Skeletal muscle satellite cell (primary cell): ENCODE data around the gene POU6F2.

Experiments
- H3K27me3 ChIP-seq: 2 replicates; pipeline ENCODE4 v1.7.0; 2013; ENCODE audit warnings: low read length; ENCODE audit not compliant: control insufficient read depth, insufficient read depth
- H3K36me3 ChIP-seq: 2 replicates; pipeline ENCODE4 v1.7.0; 2013; ENCODE audit warnings: mild to moderate bottlenecking, control low read depth, low read length; ENCODE audit not compliant: insufficient read depth
- H3K4me1 ChIP-seq: 2 replicates; pipeline ENCODE4 v1.7.0; 2013; ENCODE audit warnings: low read length; ENCODE audit not compliant: control insufficient read depth, insufficient read depth
- H3K4me2 ChIP-seq: 2 replicates; pipeline ENCODE4 v1.7.0; 2013; ENCODE audit warnings: mild to moderate bottlenecking, low read length
- H3K4me3 ChIP-seq: 2 replicates; pipeline ENCODE4 v1.7.0; 2013; ENCODE audit warnings: low read length
- H3K9ac ChIP-seq: 2 replicates; pipeline ENCODE4 v1.7.0; 2013; ENCODE audit warnings: mild to moderate bottlenecking, low read depth, low read length, moderate library complexity
- H3K9me3 ChIP-seq: replicated peaks from 2 replicates; pipeline ENCODE4 v1.7.0; 2013; ENCODE audit warnings: mild to moderate bottlenecking, control low read depth, low read length

POU6F2 gene

GRCh38 chr7:39463252-39463651 is 485.5 kb downstream of the POU6F2 start:
- Histone ChIP-seq H3K36me3 (no peaks in the 10 kb centered on the region), H3K4me3 (no peak overlapping the region), H3K27me3 (peaks cover 11% of the 10 kb centered on the region), H3K9me3 (no peaks in the 10 kb centered on the region), H3K9ac (no peak overlapping the region), H3K4me2 (no peak overlapping the region), H3K4me1 (peaks cover 7% of the 10 kb centered on the region)

- H3K36me3 ChIP-seq = no peaks in the 10 kb centered on the region
- H3K4me2 ChIP-seq = peak overlapping the region; percentile 37
- H3K4me1 ChIP-seq = peaks cover 3% of the 10 kb centered on the region
- H3K9me3 ChIP-seq = no peaks in the 10 kb centered on the region
- H3K9ac ChIP-seq = no peak overlapping the region
- peaks cover 11% of the 10 kb centered on the region for H3K27me3 ChIP-seq
- no peak overlapping the region for H3K4me3 ChIP-seq
These were observed 486.8 kb downstream of the POU6F2 start for GRCh38 chr7:39464350-39465054.

- Histone ChIP-seq H3K4me2 (peak overlapping the region; percentile 37), H3K9me3 (no peaks in the 10 kb centered on the region), H3K36me3 (no peaks in the 10 kb centered on the region), H3K4me3 (no peak overlapping the region), H3K4me1 (peaks cover 3% of the 10 kb centered on the region), H3K9ac (no peak overlapping the region), H3K27me3 (peaks cover 11% of the 10 kb centered on the region)
These were observed 487.6 kb downstream of the POU6F2 start for GRCh38 chr7:39465055-39465929.

- H3K36me3 ChIP-seq = no peaks in the 10 kb centered on the region
- peaks cover 7% of the 10 kb centered on the region for H3K27me3 ChIP-seq
- no peak overlapping the region for H3K4me3 ChIP-seq
- no peaks in the 10 kb centered on the region for H3K9me3 ChIP-seq
- no peak overlapping the region for H3K4me2 ChIP-seq
- H3K4me1 ChIP-seq = peaks cover 3% of the 10 kb centered on the region
- H3K9ac ChIP-seq = no peak overlapping the region
These were observed 490.6 kb downstream of the POU6F2 start for GRCh38 chr7:39468261-39468660.

- no peaks in the 10 kb centered on the region for H3K36me3 ChIP-seq
- no peak overlapping the region for H3K4me3 ChIP-seq
- H3K4me1 ChIP-seq = peaks cover 3% of the 10 kb centered on the region
- H3K9me3 ChIP-seq = no peaks in the 10 kb centered on the region
- peaks cover 7% of the 10 kb centered on the region for H3K27me3 ChIP-seq
- H3K9ac ChIP-seq = no peak overlapping the region
- H3K4me2 ChIP-seq = no peak overlapping the region
These were observed 491.2 kb downstream of the POU6F2 start for GRCh38 chr7:39468808-39469374.

- Histone ChIP-seq H3K4me2 (no peak overlapping the region), H3K4me3 (no peak overlapping the region), H3K36me3 (no peaks in the 10 kb centered on the region), H3K27me3 (peaks cover 15% of the 10 kb centered on the region), H3K9me3 (no peaks in the 10 kb centered on the region), H3K9ac (no peak overlapping the region), H3K4me1 (no peaks in the 10 kb centered on the region)
These were observed 503.2 kb downstream of the POU6F2 start for GRCh38 chr7:39480901-39481300.

- Histone ChIP-seq H3K4me1 (no peaks in the 10 kb centered on the region), H3K9ac (no peak overlapping the region), H3K9me3 (no peaks in the 10 kb centered on the region), H3K36me3 (no peaks in the 10 kb centered on the region), H3K4me3 (no peak overlapping the region), H3K4me2 (no peak overlapping the region), H3K27me3 (peaks cover 20% of the 10 kb centered on the region)
These were observed 511.0 kb downstream of the POU6F2 start for GRCh38 chr7:39488467-39489393.

GRCh38 chr7:39490296-39490695 is 512.6 kb downstream of the POU6F2 start:
- H3K9me3 ChIP-seq = no peaks in the 10 kb centered on the region
- H3K27me3 ChIP-seq = peaks cover 20% of the 10 kb centered on the region
- no peaks in the 10 kb centered on the region for H3K4me1 ChIP-seq
- no peak overlapping the region for H3K4me3 ChIP-seq
- no peaks in the 10 kb centered on the region for H3K36me3 ChIP-seq
- H3K9ac ChIP-seq = no peak overlapping the region
- H3K4me2 ChIP-seq = no peak overlapping the region

GRCh38 chr7:39493934-39494333 is 516.2 kb downstream of the POU6F2 start:
- Histone ChIP-seq H3K4me1 (no peaks in the 10 kb centered on the region), H3K27me3 (peaks cover 10% of the 10 kb centered on the region), H3K4me3 (no peak overlapping the region), H3K4me2 (no peak overlapping the region), H3K9me3 (no peaks in the 10 kb centered on the region), H3K9ac (no peak overlapping the region), H3K36me3 (no peaks in the 10 kb centered on the region)

GRCh38 chr7:39501358-39501757 is 523.6 kb downstream of the POU6F2 start:
- no peaks in the 10 kb centered on the region for H3K36me3 ChIP-seq
- no peak overlapping the region for H3K4me3 ChIP-seq
- H3K9ac ChIP-seq = no peak overlapping the region
- H3K4me1 ChIP-seq = peaks cover 3% of the 10 kb centered on the region
- no peaks in the 10 kb centered on the region for H3K9me3 ChIP-seq
- H3K4me2 ChIP-seq = no peak overlapping the region
- H3K27me3 ChIP-seq = peaks cover 24% of the 10 kb centered on the region

GRCh38 chr7:39504963-39505362 is 527.3 kb downstream of the POU6F2 start:
- no peaks in the 10 kb centered on the region for H3K36me3 ChIP-seq

More at GRCh38 chr7:39504963-39505362, 527.3 kb downstream of the POU6F2 start:
- Histone ChIP-seq H3K4me2 (no peak overlapping the region), H3K27me3 (peaks cover 22% of the 10 kb centered on the region), H3K4me1 (peaks cover 3% of the 10 kb centered on the region), H3K9ac (no peak overlapping the region), H3K9me3 (no peaks in the 10 kb centered on the region), H3K4me3 (no peak overlapping the region)
